H4 (cell line): ENCODE results near the gene MPV17L2. TPM values are rescaled to one million over a fixed set of nuclear protein-coding genes. Genes with fewer than 3 reads are reported as not detected.

Source experiments
- DNase-seq: peaks from one replicate; pipeline ENCODE4 v3.0.0-alpha.2; 2015; ENCODE audit warnings: low spot score
- total RNA-seq: library from RNA; depleted of rRNA; stranded (reverse); fragments of >200 nt; shearing (Covaris generic); gene quantifications from 2 replicates; pipeline ENCODE4 v1.2.3, GENCODE V29; 2014

MPV17L2 gene
- total RNA-seq, 1 experiment from 2014 or later, result 30.9 TPM

DNA sequence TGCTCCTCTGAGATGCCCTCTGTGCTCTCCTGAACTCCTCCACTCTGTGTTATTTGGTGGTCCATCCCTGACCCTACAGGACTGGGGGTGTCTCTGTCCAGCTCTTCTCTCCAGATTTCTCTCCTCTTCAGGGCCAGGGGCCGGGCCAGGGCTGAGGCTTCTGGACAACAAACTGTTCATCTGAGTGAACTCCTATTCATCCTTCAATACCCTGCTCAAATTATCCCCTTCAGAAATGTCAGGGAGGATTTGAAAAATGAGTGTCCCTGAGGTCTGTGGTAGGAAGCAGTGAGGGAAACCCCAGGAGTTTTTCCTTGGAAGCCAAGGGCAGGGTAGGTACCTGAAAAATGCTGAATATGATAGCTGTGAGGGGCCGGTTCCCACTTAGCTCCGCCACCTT, 25.6 kb downstream of the MPV17L2 start:
- no peak for DNase-seq

DNA sequence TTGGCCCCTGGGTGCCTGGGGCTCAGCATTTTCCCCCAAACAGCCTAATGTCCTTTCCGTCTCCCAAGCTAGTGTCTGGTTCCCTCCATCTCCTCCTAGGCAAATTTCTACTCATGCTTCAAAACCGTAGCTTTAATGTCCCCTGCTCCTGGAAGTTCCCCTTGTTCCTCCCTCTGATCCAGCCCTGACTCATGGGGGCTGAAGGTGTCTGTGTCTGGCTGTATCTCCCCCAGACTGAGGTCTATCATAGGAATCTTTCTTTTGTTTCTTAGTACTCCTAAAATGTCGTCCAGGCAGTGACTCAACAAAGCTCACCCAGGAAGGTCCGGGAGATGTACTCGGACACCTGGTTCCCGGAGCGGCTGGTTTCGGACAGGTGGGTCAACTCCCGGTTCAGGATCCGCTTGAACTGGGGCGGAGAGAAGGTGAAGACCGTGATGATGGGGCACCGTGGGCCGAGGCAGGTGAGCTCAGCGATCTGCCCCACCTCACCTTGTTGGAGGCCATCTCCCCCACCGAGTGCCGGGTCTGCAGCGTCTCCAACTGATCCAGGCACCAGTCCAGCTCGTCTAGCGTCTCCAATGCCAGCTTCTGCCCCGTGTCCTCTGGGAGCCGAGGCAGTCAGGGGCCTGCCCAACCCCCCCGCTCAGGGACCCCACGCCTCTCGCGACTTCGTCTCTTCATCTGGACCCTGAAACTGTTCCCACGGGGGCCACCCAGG, 27.1 kb downstream of the MPV17L2 start:
- DNase-seq, result no peak

- no peak for DNase-seq
These were observed 27.7 kb downstream of the MPV17L2 start for GRCh38 chr19:18220632-18221275.

- DNase-seq, result no peak
These were observed 29.1 kb downstream of the MPV17L2 start for GRCh38 chr19:18221815-18222725.

- DNase-seq, result no peak
These were observed 31.0 kb downstream of the MPV17L2 start for GRCh38 chr19:18223860-18224524.

DNA sequence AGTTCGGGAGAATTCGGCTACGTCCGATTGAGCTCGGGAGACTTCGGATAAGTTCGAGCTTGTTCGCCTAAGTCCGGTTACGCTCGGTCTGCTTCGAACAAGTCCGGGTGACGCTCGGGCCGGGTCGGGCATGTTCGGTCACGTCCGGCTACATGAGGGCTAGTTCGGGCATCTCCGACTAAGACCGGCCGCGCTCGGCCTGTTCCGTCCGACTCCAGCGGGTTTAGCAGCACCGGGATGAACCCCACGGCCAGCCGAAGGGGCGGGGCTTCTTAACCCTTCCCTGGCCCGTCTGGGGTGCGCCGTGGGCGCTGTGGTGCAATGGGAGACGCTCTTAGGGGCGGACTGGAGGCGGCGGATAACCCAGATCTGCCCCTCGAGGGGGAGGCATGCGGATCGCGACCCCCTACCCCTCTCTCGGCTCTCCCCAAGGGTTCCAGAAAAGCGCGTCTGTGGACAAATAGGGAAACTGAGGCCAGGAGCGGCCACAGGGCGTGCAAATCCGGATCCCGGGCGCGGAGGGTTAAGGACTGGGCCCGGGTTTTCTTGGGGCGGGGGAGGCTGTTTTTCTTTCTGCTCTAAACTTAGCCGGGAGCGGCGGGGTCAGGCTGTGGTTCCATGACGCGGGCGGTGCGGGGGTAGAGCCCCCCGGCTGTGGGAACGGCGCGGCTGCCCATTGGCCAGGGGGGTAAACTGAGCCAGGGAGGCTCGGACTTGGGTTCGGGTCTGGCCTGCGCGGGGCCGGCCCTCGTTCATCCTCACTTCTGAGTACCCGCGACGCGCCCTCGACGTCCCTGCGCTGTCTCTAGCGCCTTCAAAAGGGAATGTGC, 31.7 kb downstream of the MPV17L2 start:
- peak; percentile 99 for DNase-seq

DNA sequence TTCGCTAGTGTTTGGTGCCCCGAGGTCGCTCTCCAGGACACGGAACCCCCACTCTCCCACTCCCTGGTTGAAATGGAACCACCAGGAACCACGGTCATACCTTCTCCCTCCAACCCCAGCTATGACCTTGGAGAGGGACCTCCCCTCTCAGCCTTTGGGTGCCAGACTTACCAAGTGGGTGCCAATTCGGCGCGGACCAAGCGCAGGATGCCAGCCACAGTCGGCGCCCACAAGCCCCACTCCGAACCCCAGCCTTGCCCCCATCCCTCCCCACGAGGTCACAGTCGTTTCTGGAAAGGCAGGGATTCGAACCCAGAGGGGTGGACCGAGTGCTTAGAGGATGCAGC, 32.3 kb downstream of the MPV17L2 start:
- DNase-seq, result no peak

- no peak for DNase-seq
These were observed 32.9 kb downstream of the MPV17L2 start, which contains the start of gene PDE4C for GRCh38 chr19:18225702-18226468. PDE4C (minus strand) TSS chr19:18226438; CDS start chr19:18226415, 23 bp downstream.

DNA sequence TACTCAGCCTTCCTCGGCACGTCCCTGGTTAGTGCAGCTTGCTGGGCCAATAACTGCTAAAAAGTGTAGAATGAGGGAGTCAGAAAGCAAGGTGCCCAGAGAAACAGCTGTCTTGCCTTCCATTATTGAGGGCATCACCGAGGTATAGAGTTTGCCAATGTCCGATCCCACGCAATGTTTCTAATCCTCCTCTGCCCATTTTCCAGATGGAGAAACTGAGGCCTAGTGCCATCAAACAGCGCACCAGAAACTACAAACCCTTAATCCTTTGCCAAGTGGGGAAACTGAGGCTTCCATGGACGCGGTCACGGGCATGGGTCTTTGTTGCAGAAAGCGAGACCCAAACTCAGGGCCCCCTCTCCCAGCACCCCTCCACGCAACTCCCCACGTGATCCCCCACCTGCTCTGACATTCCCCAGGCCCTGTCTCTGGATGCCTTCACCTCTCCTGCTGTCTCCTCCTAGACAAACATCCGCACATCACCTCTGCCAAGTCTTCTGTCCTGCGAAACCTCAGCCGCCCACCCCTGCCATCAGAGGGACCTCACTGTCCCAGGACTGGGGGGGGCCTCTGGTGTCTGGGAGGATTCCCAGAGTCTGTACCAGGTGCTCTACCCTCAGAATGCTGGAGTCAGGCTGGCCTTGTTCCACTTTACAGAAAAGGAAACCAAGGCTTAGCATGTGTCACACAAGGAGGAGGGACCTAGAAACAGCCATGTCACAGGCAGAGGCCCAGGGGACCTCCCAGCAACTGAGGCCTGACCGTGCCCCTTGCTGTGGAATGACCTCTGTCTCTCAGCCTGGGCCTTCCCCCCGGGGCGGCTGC, 34.1 kb downstream of the MPV17L2 start:
- DNase-seq, result no peak

DNA sequence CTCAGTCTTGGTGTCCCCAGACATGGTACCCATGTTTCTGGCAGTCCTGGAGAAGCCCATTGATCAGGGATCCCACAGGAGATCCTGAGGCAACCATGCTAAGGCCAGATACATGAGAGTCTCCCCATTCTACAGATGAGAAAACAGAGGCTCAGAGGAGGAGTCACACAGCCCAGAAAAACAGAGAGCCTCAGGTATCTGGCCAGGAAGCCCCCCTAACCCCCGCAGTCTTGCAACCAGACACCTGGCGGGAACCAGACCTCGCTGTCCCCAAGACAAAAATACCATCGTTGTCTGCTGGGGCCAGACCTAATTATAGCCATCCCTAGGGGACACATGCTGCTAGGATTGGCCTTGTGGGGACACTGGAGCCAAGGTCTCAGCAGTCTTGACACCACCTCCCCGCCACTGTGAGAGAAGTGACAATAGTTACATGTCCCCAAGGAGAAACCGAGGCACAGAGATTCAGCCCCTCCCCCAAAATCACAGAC, 34.8 kb downstream of the MPV17L2 start:
- DNase-seq, result no peak

- no peak for DNase-seq
These were observed 36.5 kb downstream of the MPV17L2 start for GRCh38 chr19:18229474-18229873.

GRCh38 chr19:18229915-18230314, 36.9 kb downstream of the MPV17L2 start:
- no peak for DNase-seq

- no peak for DNase-seq
These were observed 38.1 kb downstream of the MPV17L2 start for GRCh38 chr19:18230941-18231734.

GRCh38 chr19:18231775-18232174, 38.8 kb downstream of the MPV17L2 start:
- no peak for DNase-seq

DNA sequence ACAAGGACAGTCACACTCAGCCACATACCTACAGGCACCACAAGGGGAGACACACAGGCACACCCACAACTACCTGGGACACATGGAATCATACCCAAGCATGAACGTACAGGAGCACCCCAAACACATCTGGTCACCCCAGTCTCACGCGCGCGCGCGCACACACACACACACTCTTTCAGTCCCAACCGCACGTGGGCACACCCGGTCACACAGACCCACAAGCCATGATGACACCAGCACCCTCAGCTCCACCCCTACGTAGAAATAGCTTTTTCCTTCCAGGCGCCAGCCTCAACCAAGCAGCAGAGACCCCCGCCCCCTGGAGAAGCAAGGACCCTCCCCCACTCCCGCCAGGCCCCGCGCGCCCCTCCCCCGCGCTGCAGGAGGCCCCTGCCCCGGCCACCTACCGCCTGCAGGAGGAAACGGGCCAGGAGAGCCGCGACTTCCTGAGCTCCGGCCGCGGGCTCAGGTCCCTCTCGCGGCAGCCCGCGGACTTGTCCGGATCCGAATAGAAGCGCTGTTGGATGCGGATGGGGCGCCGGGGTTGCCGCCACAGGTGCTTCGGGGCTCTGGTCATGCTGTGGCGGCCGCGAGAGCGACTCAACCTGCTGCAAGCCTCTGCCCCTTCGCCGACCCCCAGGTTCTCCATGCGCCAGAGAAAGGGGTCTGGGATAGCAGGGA, 39.7 kb downstream of the MPV17L2 start:
- DNase-seq, result no peak

GRCh38 chr19:18233224-18233825, 40.3 kb downstream of the MPV17L2 start:
- no peak for DNase-seq

DNA sequence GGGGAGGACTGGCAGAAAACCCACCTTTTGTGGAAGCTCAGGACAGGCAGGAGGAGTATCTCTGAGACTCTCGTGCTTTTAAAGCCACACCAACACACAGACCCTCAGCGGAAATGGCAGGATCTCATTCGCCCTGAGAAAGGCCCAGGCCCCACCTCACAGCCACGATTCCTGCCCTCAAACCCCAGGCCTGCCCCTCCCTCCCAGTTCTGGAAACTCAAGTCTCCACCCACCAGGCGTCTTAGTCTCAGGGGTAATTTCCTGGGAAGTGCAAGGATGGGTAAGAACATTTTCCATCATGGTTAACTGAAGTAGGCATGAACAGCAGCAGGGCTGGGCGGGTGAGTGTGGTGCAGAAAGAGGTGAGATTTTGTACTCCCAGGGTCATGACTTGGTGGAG, 41.2 kb downstream of the MPV17L2 start:
- no peak for DNase-seq
